ENCODE data around the gene RELCH. TPM values are rescaled to one million over a fixed set of nuclear protein-coding genes. Genes with fewer than 3 reads are reported as not detected.
"Not testable (repeated sequence)": the region's sequence is repeated elsewhere in the genome, so short reads cannot be mapped to it uniquely, and the experiment has no call there.

RELCH gene
- total RNA-seq, 1 donor from 2014 or later, result 21.5 TPM

DNA sequence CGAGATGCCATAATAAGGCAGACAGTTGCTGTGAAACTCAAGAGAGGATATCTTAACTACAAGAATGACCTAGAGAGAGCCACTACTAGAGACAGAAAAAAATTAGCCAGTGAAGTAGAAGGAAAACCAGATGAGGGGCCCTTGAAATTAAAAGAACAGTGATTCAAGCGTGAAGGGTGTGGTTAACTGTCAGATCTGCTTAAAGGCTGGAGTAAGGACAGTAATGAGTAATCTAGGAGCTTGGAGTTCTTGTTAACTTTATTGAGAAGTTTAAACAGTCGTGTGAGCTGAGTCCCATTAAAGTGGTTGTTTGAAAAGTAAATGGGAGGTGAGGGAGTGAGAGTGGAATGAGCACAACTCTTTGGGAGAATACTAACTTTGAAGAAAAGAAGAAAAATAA, 21.5 kb upstream of the RELCH start:
- no peak for TF ChIP-seq CTCF (IDR thresholded peaks at IDR 0.05; ENCODE audit: insufficient read depth, low read length, poor library complexity, severe bottlenecking)
- H3K36me3 ChIP-seq (ENCODE audit: control insufficient read depth, insufficient read depth, low read length), result no peaks in the 10 kb centered on the region
- no peak overlapping the region for H3K4me3 ChIP-seq (ENCODE audit: low read depth, low read length)
- DNase-seq (ENCODE audit: low read depth), result no peak
- H3K27me3 ChIP-seq (ENCODE audit: control insufficient read depth, insufficient read depth, low read length), result no peaks in the 10 kb centered on the region

GRCh38 chr18:62166524-62166923, 20.5 kb upstream of the RELCH start:
- not testable (repeated sequence) for H3K27me3 ChIP-seq (ENCODE audit: control insufficient read depth, insufficient read depth, low read length); H3K36me3 ChIP-seq (ENCODE audit: control insufficient read depth, insufficient read depth, low read length); DNase-seq (ENCODE audit: low read depth); H3K4me3 ChIP-seq (ENCODE audit: low read depth, low read length)

- Histone ChIP-seq H3K36me3 (ENCODE audit: control insufficient read depth, insufficient read depth, low read length) (no peaks in the 10 kb centered on the region), H3K27me3 (ENCODE audit: control insufficient read depth, insufficient read depth, low read length) (no peaks in the 10 kb centered on the region), H3K4me3 (ENCODE audit: low read depth, low read length) (no peak overlapping the region)
- no peak for TF ChIP-seq CTCF (IDR thresholded peaks at IDR 0.05; ENCODE audit: insufficient read depth, low read length, poor library complexity, severe bottlenecking)
- no peak for DNase-seq (ENCODE audit: low read depth)
Observed at GRCh38 chr18:62170857-62171256, 16.2 kb upstream of the RELCH start.

GRCh38 chr18:62172298-62172697, 14.8 kb upstream of the RELCH start:
- TF ChIP-seq CTCF (IDR thresholded peaks at IDR 0.05; ENCODE audit: insufficient read depth, low read length, poor library complexity, severe bottlenecking), result no peak
- Histone ChIP-seq H3K4me3 (ENCODE audit: low read depth, low read length) (no peak overlapping the region), H3K36me3 (ENCODE audit: control insufficient read depth, insufficient read depth, low read length) (no peaks in the 10 kb centered on the region), H3K27me3 (ENCODE audit: control insufficient read depth, insufficient read depth, low read length) (no peaks in the 10 kb centered on the region)
- no peak for DNase-seq (ENCODE audit: low read depth)

DNA sequence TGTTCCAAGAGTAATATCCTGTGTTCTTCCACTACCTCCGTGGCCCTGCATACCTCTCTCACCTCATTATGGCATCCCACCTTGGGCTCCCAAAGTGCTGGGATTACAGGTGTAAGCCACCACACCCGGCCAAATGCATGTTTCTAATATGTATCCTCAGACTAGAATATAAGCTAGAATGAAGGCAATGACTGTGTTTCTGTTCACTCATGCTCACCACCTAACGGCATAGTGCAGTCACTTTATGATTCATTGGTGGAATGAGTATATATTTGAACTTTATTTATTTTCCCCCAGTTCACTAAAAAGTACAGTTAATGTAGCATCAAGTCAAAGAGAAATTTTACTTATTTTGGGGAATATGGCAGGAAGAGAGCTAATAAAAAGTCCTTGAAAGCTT, 11.5 kb upstream of the RELCH start:
- H3K36me3 ChIP-seq (ENCODE audit: control insufficient read depth, insufficient read depth, low read length), result no peaks in the 10 kb centered on the region
- H3K4me3 ChIP-seq (ENCODE audit: low read depth, low read length), result no peak overlapping the region
- TF ChIP-seq CTCF (IDR thresholded peaks at IDR 0.05; ENCODE audit: insufficient read depth, low read length, poor library complexity, severe bottlenecking), result no peak
- no peak for DNase-seq (ENCODE audit: low read depth)
- H3K27me3 ChIP-seq (ENCODE audit: control insufficient read depth, insufficient read depth, low read length), result no peaks in the 10 kb centered on the region

GRCh38 chr18:62177271-62177670, 9.8 kb upstream of the RELCH start:
- H3K36me3 ChIP-seq (ENCODE audit: control insufficient read depth, insufficient read depth, low read length), result no peaks in the 10 kb centered on the region
- no peak for TF ChIP-seq CTCF (IDR thresholded peaks at IDR 0.05; ENCODE audit: insufficient read depth, low read length, poor library complexity, severe bottlenecking)
- H3K27me3 ChIP-seq (ENCODE audit: control insufficient read depth, insufficient read depth, low read length), result no peaks in the 10 kb centered on the region
- no peak overlapping the region for H3K4me3 ChIP-seq (ENCODE audit: low read depth, low read length)
- DNase-seq (ENCODE audit: low read depth), result no peak
